ENCODE measurements around the gene TIMP4.

DNA sequence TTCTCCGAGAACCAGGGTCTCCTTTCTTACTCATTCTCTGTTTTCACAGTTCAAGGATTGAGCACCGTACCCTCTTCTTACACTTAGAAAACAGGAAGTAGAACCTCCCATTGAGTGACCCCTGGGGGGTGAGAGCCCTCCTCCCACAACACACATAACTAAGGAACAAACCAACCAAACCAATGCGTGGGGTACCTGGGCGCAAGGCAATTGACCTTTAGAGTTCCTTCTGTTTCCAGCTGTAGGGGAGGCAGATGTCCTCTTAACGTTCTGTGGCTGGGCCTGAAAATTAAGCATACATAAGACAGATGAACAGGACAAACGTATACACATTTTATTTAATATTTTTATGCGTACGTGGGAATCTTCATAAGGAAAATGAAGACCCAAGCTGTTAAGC lies 33.5 kb upstream of the TIMP4 start:
- TF ChIP-seq, protein P1, sequence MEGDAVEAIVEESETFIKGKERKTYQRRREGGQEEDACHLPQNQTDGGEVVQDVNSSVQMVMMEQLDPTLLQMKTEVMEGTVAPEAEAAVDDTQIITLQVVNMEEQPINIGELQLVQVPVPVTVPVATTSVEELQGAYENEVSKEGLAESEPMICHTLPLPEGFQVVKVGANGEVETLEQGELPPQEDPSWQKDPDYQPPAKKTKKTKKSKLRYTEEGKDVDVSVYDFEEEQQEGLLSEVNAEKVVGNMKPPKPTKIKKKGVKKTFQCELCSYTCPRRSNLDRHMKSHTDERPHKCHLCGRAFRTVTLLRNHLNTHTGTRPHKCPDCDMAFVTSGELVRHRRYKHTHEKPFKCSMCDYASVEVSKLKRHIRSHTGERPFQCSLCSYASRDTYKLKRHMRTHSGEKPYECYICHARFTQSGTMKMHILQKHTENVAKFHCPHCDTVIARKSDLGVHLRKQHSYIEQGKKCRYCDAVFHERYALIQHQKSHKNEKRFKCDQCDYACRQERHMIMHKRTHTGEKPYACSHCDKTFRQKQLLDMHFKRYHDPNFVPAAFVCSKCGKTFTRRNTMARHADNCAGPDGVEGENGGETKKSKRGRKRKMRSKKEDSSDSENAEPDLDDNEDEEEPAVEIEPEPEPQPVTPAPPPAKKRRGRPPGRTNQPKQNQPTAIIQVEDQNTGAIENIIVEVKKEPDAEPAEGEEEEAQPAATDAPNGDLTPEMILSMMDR (IDR thresholded peaks at IDR 0.05), result no peak
- no peak for TF ChIP-seq POLR2A (IDR thresholded peaks at IDR 0.05)

All from adrenal gland (tissue), 5 donors.